Rectal smooth muscle tissue (tissue), 1 donor: ENCODE measurements around the gene TMEM115.

ENCODE experiments used
- H3K27ac ChIP-seq: one replicate; pipeline ENCODE4 v1.7.0; 2013; ENCODE audit warnings: low read depth, low read length, inconsistent platforms
- H3K27me3 ChIP-seq: one replicate; pipeline ENCODE4 v1.7.0; 2013; ENCODE audit warnings: low read length; ENCODE audit not compliant: control insufficient read depth, insufficient read depth
- H3K36me3 ChIP-seq: one replicate; pipeline ENCODE4 v1.7.0; 2013; ENCODE audit warnings: low read length; ENCODE audit not compliant: control insufficient read depth, insufficient read depth
- H3K4me1 ChIP-seq: one replicate; pipeline ENCODE4 v1.7.0; 2013; ENCODE audit warnings: low read length; ENCODE audit not compliant: control insufficient read depth, insufficient read depth
- H3K4me3 ChIP-seq: one replicate; pipeline ENCODE4 v1.7.0; 2013; ENCODE audit warnings: low read length
- H3K9ac ChIP-seq: one replicate; pipeline ENCODE4 v1.7.0; 2013; ENCODE audit warnings: low read length

The TMEM115 gene

GRCh38 chr3:50358911-50359759, at the start of gene TMEM115:
Gene TMEM115, minus strand, starts transcription at chr3:50359521. Its CDS starts 458 bp downstream, at chr3:50359063.
- H3K4me1 ChIP-seq = peaks cover 30% of the 10 kb centered on the region
- H3K36me3 ChIP-seq = peaks cover 10% of the 10 kb centered on the region
- H3K9ac ChIP-seq = peak within 1 kb of the TSS; percentile 96
- no peaks in the 10 kb centered on the region for H3K27me3 ChIP-seq
- H3K4me3 ChIP-seq = peak within 1 kb of the TSS; percentile 95
- H3K27ac ChIP-seq = peak within 1 kb of the TSS; percentile 92

- H3K36me3 ChIP-seq = no peaks in the 10 kb centered on the region
- H3K9ac ChIP-seq = no peak overlapping the region
- no peaks in the 10 kb centered on the region for H3K27me3 ChIP-seq
- H3K4me1 ChIP-seq = no peaks in the 10 kb centered on the region
- no peak overlapping the region for H3K27ac ChIP-seq
- H3K4me3 ChIP-seq = no peak overlapping the region
Observed at GRCh38 chr3:50408443-50408944, 49.2 kb upstream of the TMEM115 start.

- no peak overlapping the region for H3K27ac ChIP-seq
- no peaks in the 10 kb centered on the region for H3K27me3 ChIP-seq
- H3K36me3 ChIP-seq = no peaks in the 10 kb centered on the region
- no peaks in the 10 kb centered on the region for H3K4me1 ChIP-seq
- H3K4me3 ChIP-seq = no peak overlapping the region
- H3K9ac ChIP-seq = no peak overlapping the region
Observed at GRCh38 chr3:50406487-50406886, 47.2 kb upstream of the TMEM115 start.

- Histone ChIP-seq H3K9ac (no peak overlapping the region), H3K36me3 (no peaks in the 10 kb centered on the region), H3K4me1 (no peaks in the 10 kb centered on the region), H3K27me3 (no peaks in the 10 kb centered on the region), H3K27ac (no peak overlapping the region), H3K4me3 (no peak overlapping the region)
Observed at GRCh38 chr3:50405249-50405648, 45.9 kb upstream of the TMEM115 start.

- Histone ChIP-seq H3K27me3 (no peaks in the 10 kb centered on the region), H3K4me3 (no peak overlapping the region), H3K27ac (no peak overlapping the region), H3K9ac (no peak overlapping the region), H3K4me1 (no peaks in the 10 kb centered on the region), H3K36me3 (no peaks in the 10 kb centered on the region)
Observed at GRCh38 chr3:50401978-50402595, 42.8 kb upstream of the TMEM115 start.

GRCh38 chr3:50396502-50396901, 37.2 kb upstream of the TMEM115 start:
- H3K4me3 ChIP-seq = no peak overlapping the region
- no peak overlapping the region for H3K9ac ChIP-seq
- no peak overlapping the region for H3K27ac ChIP-seq
- no peaks in the 10 kb centered on the region for H3K27me3 ChIP-seq
- H3K4me1 ChIP-seq = no peaks in the 10 kb centered on the region
- H3K36me3 ChIP-seq = no peaks in the 10 kb centered on the region

- Histone ChIP-seq H3K27ac (no peak overlapping the region), H3K27me3 (no peaks in the 10 kb centered on the region), H3K36me3 (no peaks in the 10 kb centered on the region), H3K4me1 (no peaks in the 10 kb centered on the region), H3K4me3 (no peak overlapping the region), H3K9ac (no peak overlapping the region)
Observed at GRCh38 chr3:50395070-50395860, 35.9 kb upstream of the TMEM115 start.

GRCh38 chr3:50393061-50393460, 33.7 kb upstream of the TMEM115 start:
- Histone ChIP-seq H3K27me3 (no peaks in the 10 kb centered on the region), H3K4me1 (no peaks in the 10 kb centered on the region), H3K9ac (no peak overlapping the region), H3K4me3 (no peak overlapping the region), H3K27ac (no peak overlapping the region), H3K36me3 (no peaks in the 10 kb centered on the region)

- no peak overlapping the region for H3K9ac ChIP-seq
- H3K27me3 ChIP-seq = no peaks in the 10 kb centered on the region
- H3K36me3 ChIP-seq = no peaks in the 10 kb centered on the region
- no peak overlapping the region for H3K27ac ChIP-seq
- no peak overlapping the region for H3K4me3 ChIP-seq
- no peaks in the 10 kb centered on the region for H3K4me1 ChIP-seq
Observed at GRCh38 chr3:50392101-50392715, 32.9 kb upstream of the TMEM115 start.

- Histone ChIP-seq H3K9ac (no peak overlapping the region), H3K36me3 (no peaks in the 10 kb centered on the region), H3K4me1 (no peaks in the 10 kb centered on the region), H3K27me3 (no peaks in the 10 kb centered on the region), H3K4me3 (no peak overlapping the region), H3K27ac (no peak overlapping the region)
Observed at GRCh38 chr3:50390508-50391224, 31.3 kb upstream of the TMEM115 start.

- Histone ChIP-seq H3K27ac (no peak overlapping the region), H3K9ac (no peak overlapping the region), H3K36me3 (no peaks in the 10 kb centered on the region), H3K4me3 (no peak overlapping the region), H3K27me3 (no peaks in the 10 kb centered on the region), H3K4me1 (no peaks in the 10 kb centered on the region)
Observed at GRCh38 chr3:50389414-50389767, 30.1 kb upstream of the TMEM115 start.
